DND-41 (cell line): ENCODE measurements around the gene NR1D1.

Source experiments
- ATAC-seq: fragments of 200-7000 bp; cut with Tn5 transposase; 3 replicates; pipeline ENCODE4 v1.9.1; 2021; ENCODE audit warnings: low read depth; ENCODE audit not compliant: insufficient read depth
- DNase-seq: peaks from one replicate; pipeline ENCODE4 v3.0.0-alpha.2; 2020
- H2AFZ ChIP-seq: 2 replicates; pipeline ENCODE4 v1.6.0; 2012; ENCODE audit warnings: low read depth, low read length
- H3K27ac ChIP-seq: 2 replicates; pipeline ENCODE4 v1.5.1; 2012; ENCODE audit warnings: low read length, inconsistent platforms
- H3K27me3 ChIP-seq: fragments of 200-600 bp; sonication (generic); 2 replicates; pipeline ENCODE4 v1.6.0; 2012; ENCODE audit warnings: low read length, mild to moderate bottlenecking, inconsistent platforms; ENCODE audit not compliant: insufficient read depth, poor library complexity
- H3K36me3 ChIP-seq: 2 replicates; pipeline ENCODE4 v1.5.1; 2012; ENCODE audit warnings: low read length, inconsistent platforms; ENCODE audit not compliant: insufficient read depth
- H3K4me1 ChIP-seq: 2 replicates; pipeline ENCODE4 v1.5.1; 2012; ENCODE audit warnings: mild to moderate bottlenecking, low read length; ENCODE audit not compliant: insufficient read depth
- H3K4me2 ChIP-seq: 2 replicates; pipeline ENCODE4 v1.6.0; 2012; ENCODE audit warnings: mild to moderate bottlenecking, moderate library complexity, low read length, inconsistent platforms; ENCODE audit not compliant: insufficient read depth
- H3K4me3 ChIP-seq, 2 experiments: fragments of 200-600 bp in 1 of 2; shearing (Covaris generic) in 1 of 2; 2 replicates each; pipeline ENCODE4 v1.5.1; 2012 to 2016; ENCODE audit warnings: inconsistent platforms in 2 of 2, low read length in 2 of 2, mild to moderate bottlenecking in 2 of 2, low read depth in 1 of 2, moderate library complexity in 1 of 2
- H3K79me2 ChIP-seq: 2 replicates; pipeline ENCODE4 v1.6.0; 2012; ENCODE audit warnings: low read length, inconsistent platforms; ENCODE audit not compliant: insufficient read depth
- H3K9ac ChIP-seq: 2 replicates; pipeline ENCODE4 v1.6.0; 2012; ENCODE audit warnings: low read depth, mild to moderate bottlenecking, inconsistent platforms, low read length, moderate library complexity
- H3K9me3 ChIP-seq: 2 replicates; pipeline ENCODE4 v1.5.1; 2012; ENCODE audit warnings: low read length, moderate library complexity, mild to moderate bottlenecking, inconsistent platforms; ENCODE audit not compliant: insufficient read depth, severe bottlenecking
- H4K20me1 ChIP-seq: 2 replicates; pipeline ENCODE4 v1.6.0; 2012; ENCODE audit warnings: low read length; ENCODE audit not compliant: insufficient read depth
- CTCF ChIP-seq: IDR thresholded peaks from 2 replicates; pipeline ENCODE4 v1.5.1; 2012; ENCODE audit warnings: borderline replicate concordance, low read length, moderate library complexity, mild to moderate bottlenecking; ENCODE audit not compliant: poor library complexity, severe bottlenecking; ENCODE audit errors: extremely low read depth
- EZH2 ChIP-seq: IDR thresholded peaks from 3 replicates; pipeline ENCODE4 v1.6.1; 2012; ENCODE audit warnings: borderline replicate concordance, low read depth, mild to moderate bottlenecking, moderate library complexity, low read length, inconsistent platforms; ENCODE audit not compliant: severe bottlenecking

The NR1D1 gene

DNA sequence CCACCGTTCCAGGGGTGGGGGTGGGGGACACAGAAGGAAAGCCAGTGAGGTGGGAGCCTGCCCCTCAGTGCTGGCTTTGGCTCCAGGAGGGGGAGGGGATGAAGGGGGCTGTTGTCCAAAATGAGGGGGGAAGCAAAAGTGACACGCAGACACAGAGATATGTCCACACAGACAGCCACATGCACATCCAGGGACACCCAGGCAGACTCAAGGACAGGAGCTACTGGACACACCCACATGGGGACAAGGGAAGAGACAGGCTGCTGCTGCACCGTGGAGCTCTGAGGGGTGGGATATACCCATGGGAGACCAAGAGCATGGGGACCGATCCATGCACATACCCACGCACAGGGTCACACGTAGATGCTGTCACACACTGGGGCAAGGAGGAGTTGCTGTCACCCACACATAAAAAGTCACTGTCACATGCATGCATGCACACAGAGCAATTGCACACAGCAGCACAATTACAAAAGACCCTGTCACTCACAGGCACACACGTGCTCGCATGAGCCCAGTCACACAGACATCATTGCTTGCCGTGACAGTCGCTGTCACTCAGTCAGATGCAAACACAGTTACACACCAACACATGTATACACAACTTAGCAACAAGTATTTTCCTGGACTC, 36.4 kb downstream of the NR1D1 start:
- peak overlapping the region; percentile 95 for H3K4me2 ChIP-seq
- H3K4me1 ChIP-seq = peaks cover 55% of the 10 kb centered on the region
- DNase-seq (no peak), ATAC-seq (no peak)
- H2AFZ ChIP-seq = 0 out of 2 replicates have a peak overlapping the region, but pooled peaks have one; percentile 89
- H4K20me1 ChIP-seq = no peaks in the 10 kb centered on the region
- no peaks in the 10 kb centered on the region for H3K27me3 ChIP-seq
- peak overlapping the region; percentile 88 for H3K9ac ChIP-seq
- no peaks in the 10 kb centered on the region; the same call in 1 of the 2 replicates for H3K36me3 ChIP-seq
- H3K27ac ChIP-seq = peak overlapping the region; percentile 75; the same call in 1 of the 2 replicates
- TF ChIP-seq CTCF (no peak), EZH2 (no peak)
- peak overlapping the region; percentile 91 to 96; a peak in 3 of 4 replicates for H3K4me3 ChIP-seq
- H3K79me2 ChIP-seq = peaks cover 47% of the 10 kb centered on the region
- H3K9me3 ChIP-seq = no peaks in the 10 kb centered on the region

DNA sequence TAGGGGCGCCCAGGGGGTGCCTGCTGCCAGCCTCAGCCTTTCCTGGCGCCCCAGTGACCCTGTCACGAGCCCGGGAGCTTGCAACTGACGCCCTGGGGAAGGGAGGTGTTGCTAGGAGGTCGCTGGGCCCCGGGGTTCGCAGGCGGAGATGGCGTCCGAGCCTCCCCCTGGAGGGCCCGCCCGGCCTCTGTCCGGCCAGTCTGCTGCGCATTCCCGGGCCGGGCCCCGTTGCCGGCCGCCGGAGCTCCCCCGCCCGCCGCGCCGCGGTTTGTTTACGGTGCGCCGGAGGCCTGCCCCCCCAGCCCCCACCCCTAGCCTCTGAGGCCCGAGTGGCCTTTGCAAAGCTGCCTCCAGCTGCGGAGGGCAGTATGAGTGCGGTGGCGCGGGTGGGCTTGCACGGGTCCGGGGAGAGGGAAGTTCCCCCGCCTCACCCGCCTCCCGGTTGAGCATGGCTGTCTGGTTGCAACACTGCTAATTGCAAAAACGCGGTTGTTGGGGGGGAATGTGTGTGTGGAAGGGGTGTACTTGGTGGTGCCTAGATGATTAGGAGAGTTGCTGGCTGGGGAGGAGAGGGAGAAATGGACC, 37.1 kb downstream of the NR1D1 start:
- Histone ChIP-seq H3K4me2 (peak overlapping the region; percentile 95), H3K9ac (peak overlapping the region; percentile 88), H3K4me1 (peaks cover 48% of the 10 kb centered on the region), H3K4me3 (peak overlapping the region; percentile 91 to 96), H2AFZ (peak overlapping the region; percentile 89), H3K27ac (peak overlapping the region; percentile 75), H3K9me3 (no peaks in the 10 kb centered on the region), H3K79me2 (peaks cover 45% of the 10 kb centered on the region), H4K20me1 (no peaks in the 10 kb centered on the region), H3K36me3 (no peaks in the 10 kb centered on the region; the same call in 1 of the 2 replicates), H3K27me3 (no peaks in the 10 kb centered on the region)
- no peak for TF ChIP-seq CTCF
- ATAC-seq = peak; percentile 47
- DNase-seq = peak; percentile 48

DNA sequence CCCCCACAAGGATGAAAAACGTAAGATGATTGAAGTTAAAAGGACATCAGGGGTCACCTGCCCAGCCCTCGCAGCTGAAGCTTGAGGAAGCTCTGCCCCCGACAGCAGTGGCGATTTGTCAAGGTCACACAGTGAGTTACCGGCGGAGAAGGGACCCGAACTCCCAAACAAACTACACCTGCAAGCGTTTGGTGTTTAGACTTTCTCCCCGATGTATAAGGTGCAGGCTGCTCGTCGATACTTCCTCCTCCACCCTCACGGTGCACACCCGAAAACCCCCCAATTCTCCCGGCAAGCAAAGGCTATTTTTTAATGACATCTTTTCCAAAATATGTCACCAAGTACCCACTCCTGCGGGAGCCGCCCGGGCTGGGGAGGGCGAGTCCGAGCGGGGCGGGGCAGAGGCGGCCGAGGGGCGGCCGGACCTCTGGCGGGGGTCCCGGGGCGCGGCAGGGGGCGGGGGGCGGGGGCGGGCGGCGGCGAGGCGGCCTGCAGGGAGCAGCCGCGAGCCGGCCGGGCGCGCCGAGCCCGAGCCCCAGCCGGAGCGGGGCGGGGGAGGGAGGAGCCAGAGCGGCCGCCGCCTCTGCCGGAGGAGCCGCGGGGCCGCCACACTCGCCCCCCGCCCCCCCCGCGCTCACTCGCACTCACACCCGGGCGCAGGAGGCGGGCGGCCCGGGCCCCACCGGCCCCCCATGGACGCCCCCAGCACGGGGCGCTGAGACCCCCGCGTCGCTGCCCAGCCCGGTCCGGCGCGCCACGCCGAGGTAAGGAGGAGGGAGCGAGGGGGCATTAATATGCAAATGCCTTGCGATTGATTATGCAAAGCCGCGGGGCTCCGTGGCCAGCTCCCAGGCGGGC, 37.8 kb downstream of the NR1D1 start, which contains the start of gene THRA:
Gene THRA (plus strand): TSS at position 637 of the 858 bp plus-strand sequence. CDS start 11,524 bp downstream, outside the sequence.
- peak; percentile 85 for ATAC-seq
- H3K4me2 ChIP-seq = peak within 1 kb of the TSS; percentile 95
- no peaks in the 10 kb centered on the region for H3K9me3 ChIP-seq
- peak within 1 kb of the TSS; percentile 89 for H2AFZ ChIP-seq
- peak; percentile 69 for DNase-seq
- no peaks in the 10 kb centered on the region for H3K27me3 ChIP-seq
- peak within 1 kb of the TSS; percentile 91 to 96 for H3K4me3 ChIP-seq
- TF ChIP-seq CTCF = peak; percentile 2
- no peak for TF ChIP-seq EZH2
- peaks cover 41% of the 10 kb centered on the region for H3K4me1 ChIP-seq
- peak within 1 kb of the TSS; percentile 75 for H3K27ac ChIP-seq
- H3K79me2 ChIP-seq = peaks cover 41% of the 10 kb centered on the region
- H3K36me3 ChIP-seq = no peaks in the 10 kb centered on the region; the same call in 1 of the 2 replicates
- H4K20me1 ChIP-seq = no peaks in the 10 kb centered on the region
- peak within 1 kb of the TSS; percentile 88 for H3K9ac ChIP-seq
